ENCODE measurements around the gene LGALS3.

LGALS3 gene

GRCh38 chr14:55117803-55118441, 11.1 kb upstream of the LGALS3 start:
- Histone ChIP-seq H3K9me3 (ENCODE audit: control insufficient read depth, low read length) (no peaks in the 10 kb centered on the region), H3K79me2 (no peaks in the 10 kb centered on the region), H3K27me3 (ENCODE audit: control insufficient read depth, insufficient read depth, low read length) (no peaks in the 10 kb centered on the region), H3K4me1 (peaks cover 17% of the 10 kb centered on the region), H3K4me3 (ENCODE audit: low read depth, low read length) (no peak overlapping the region), H3K4me2 (ENCODE audit: low read length) (no peak overlapping the region), H3K9ac (no peak overlapping the region), H2AFZ (peak overlapping the region; percentile 66), H3K27ac (peak overlapping the region; percentile 63), H3K36me3 (ENCODE audit: control insufficient read depth, insufficient read depth, low read length) (no peaks in the 10 kb centered on the region)
- TF ChIP-seq CTCF (IDR thresholded peaks at IDR 0.05), result no peak

GRCh38 chr14:55118761-55119160, 10.3 kb upstream of the LGALS3 start:
- Histone ChIP-seq H3K4me3 (ENCODE audit: low read depth, low read length) (no peak overlapping the region), H3K79me2 (no peaks in the 10 kb centered on the region), H3K36me3 (ENCODE audit: control insufficient read depth, insufficient read depth, low read length) (no peaks in the 10 kb centered on the region), H3K4me1 (peaks cover 18% of the 10 kb centered on the region), H3K27ac (peak overlapping the region; percentile 63), H3K9me3 (ENCODE audit: control insufficient read depth, low read length) (no peaks in the 10 kb centered on the region), H2AFZ (peak overlapping the region; percentile 66), H3K9ac (no peak overlapping the region), H3K27me3 (ENCODE audit: control insufficient read depth, insufficient read depth, low read length) (no peaks in the 10 kb centered on the region), H3K4me2 (ENCODE audit: low read length) (no peak overlapping the region)
- TF ChIP-seq CTCF (IDR thresholded peaks at IDR 0.05), result no peak

- H3K9ac ChIP-seq, result no peak overlapping the region
These were observed 8.2 kb upstream of the LGALS3 start for GRCh38 chr14:55120571-55121495.

GRCh38 chr14:55121628-55122439, 7.2 kb upstream of the LGALS3 start:
- TF ChIP-seq CTCF (IDR thresholded peaks at IDR 0.05), result no peak
- no peaks in the 10 kb centered on the region for H3K9me3 ChIP-seq (ENCODE audit: control insufficient read depth, low read length)
- no peak overlapping the region for H3K4me3 ChIP-seq (ENCODE audit: low read depth, low read length)
- peak overlapping the region; percentile 40 for H3K27ac ChIP-seq
- H3K36me3 ChIP-seq (ENCODE audit: control insufficient read depth, insufficient read depth, low read length), result no peaks in the 10 kb centered on the region
- H3K4me1 ChIP-seq, result peaks cover 18% of the 10 kb centered on the region
- no peaks in the 10 kb centered on the region for H3K79me2 ChIP-seq
- no peaks in the 10 kb centered on the region for H3K27me3 ChIP-seq (ENCODE audit: control insufficient read depth, insufficient read depth, low read length)
- H3K4me2 ChIP-seq (ENCODE audit: low read length), result no peak overlapping the region
- H2AFZ ChIP-seq, result peak overlapping the region; percentile 69
- no peak overlapping the region for H3K9ac ChIP-seq

More at GRCh38 chr14:55120571-55121495, 8.2 kb upstream of the LGALS3 start:
- Histone ChIP-seq H3K9me3 (ENCODE audit: control insufficient read depth, low read length) (no peaks in the 10 kb centered on the region), H3K4me3 (ENCODE audit: low read depth, low read length) (no peak overlapping the region), H3K4me2 (ENCODE audit: low read length) (no peak overlapping the region), H3K36me3 (ENCODE audit: control insufficient read depth, insufficient read depth, low read length) (no peaks in the 10 kb centered on the region), H3K27ac (no peak overlapping the region), H3K4me1 (peaks cover 18% of the 10 kb centered on the region), H3K27me3 (ENCODE audit: control insufficient read depth, insufficient read depth, low read length) (no peaks in the 10 kb centered on the region), H2AFZ (no peak overlapping the region), H3K79me2 (no peaks in the 10 kb centered on the region)
- no peak for TF ChIP-seq CTCF (IDR thresholded peaks at IDR 0.05)
